ENCODE data around the gene HAUS1. TPM values are rescaled to one million over a fixed set of nuclear protein-coding genes. Genes with fewer than 3 reads are reported as not detected.
A peak's percentile ranks its signal among the peaks of the same experiment; 100 is the strongest.

The HAUS1 gene
- total RNA-seq, 1 donor from 2014 or later, result 23.5 TPM

DNA sequence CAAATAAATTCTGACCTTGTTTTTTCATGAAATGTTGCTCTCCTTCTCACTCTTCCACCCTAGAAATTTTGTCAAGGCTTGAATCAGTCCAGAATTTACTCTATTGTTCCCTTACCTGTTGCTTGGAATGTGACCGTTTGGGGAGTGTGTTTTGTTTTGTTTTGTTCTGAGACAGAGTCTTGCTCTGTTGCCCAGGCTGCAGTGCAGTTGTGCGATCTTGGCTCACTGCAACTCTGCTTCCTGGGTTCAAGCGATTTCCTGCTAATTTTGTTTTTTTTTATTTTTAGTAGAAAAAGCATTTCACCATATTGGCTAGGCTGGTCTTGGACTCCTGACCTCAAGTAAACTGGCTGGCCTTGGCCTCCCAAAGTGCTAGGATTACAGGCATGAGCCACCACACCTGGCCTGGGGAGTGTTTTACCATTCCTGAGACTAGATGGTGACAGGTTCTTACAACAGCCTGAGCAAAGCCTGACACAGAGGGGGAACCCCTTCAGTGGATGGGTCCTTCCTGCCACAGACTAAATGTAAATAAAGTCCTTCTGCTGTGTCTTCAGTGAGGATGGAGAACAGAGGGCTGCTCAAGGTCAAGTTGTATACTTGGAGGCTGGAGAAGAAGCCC, 52.0 kb downstream of the HAUS1 start:
- Mint-ChIP-seq H3K27me3 (ENCODE audit: low read depth, unreplicated experiment) (no peaks in the 10 kb centered on the region), H3K36me3 (ENCODE audit: low read depth, unreplicated experiment) (no peaks in the 10 kb centered on the region), H3K4me1 (ENCODE audit: low read depth, unreplicated experiment) (peaks cover 34% of the 10 kb centered on the region), H3K9me3 (ENCODE audit: unreplicated experiment) (no peaks in the 10 kb centered on the region), H3K4me3 (ENCODE audit: unreplicated experiment) (peak overlapping the region; percentile 21), H3K27ac (ENCODE audit: unreplicated experiment) (peak overlapping the region; percentile 89)
- no peak overlapping the region for H2AFZ ChIP-seq (ENCODE audit: low read depth, low read length)
- H3K9ac ChIP-seq (ENCODE audit: low read length), result peak overlapping the region; percentile 24
- H3K9me3 ChIP-seq (ENCODE audit: insufficient read depth, low read depth, low read length), result no peaks in the 10 kb centered on the region
- H3K79me2 ChIP-seq (ENCODE audit: insufficient read depth, low read length), result no peaks in the 10 kb centered on the region
- DNase-seq (ENCODE audit: low read depth) (no peak), FAIRE-seq (no peak)
- no peak for TF ChIP-seq EZH2 (IDR thresholded peaks at IDR 0.05; ENCODE audit: insufficient read depth, low read length)
- TF ChIP-seq CTCF (IDR thresholded peaks at IDR 0.05; ENCODE audit: insufficient read depth, low read depth, low read length), result no peak
- peak overlapping the region; percentile 62 for H3K4me2 ChIP-seq (ENCODE audit: low read length)
- peak overlapping the region; percentile 6 for H3K4me3 ChIP-seq (ENCODE audit: insufficient read depth, low read depth, low read length)
- peak overlapping the region; percentile 61 for H3K27ac ChIP-seq (ENCODE audit: low read depth, low read length)
- no peaks in the 10 kb centered on the region for H4K20me1 ChIP-seq (ENCODE audit: insufficient read depth, low read length)
- H3K36me3 ChIP-seq (ENCODE audit: insufficient read depth, low read length), result no peaks in the 10 kb centered on the region
- H3K4me1 ChIP-seq (ENCODE audit: insufficient read depth, low read length), result peaks cover 34% of the 10 kb centered on the region
- H3K27me3 ChIP-seq (ENCODE audit: insufficient read depth, low read length), result no peaks in the 10 kb centered on the region

- TF ChIP-seq EZH2 (IDR thresholded peaks at IDR 0.05; ENCODE audit: insufficient read depth, low read length) (no peak), CTCF (IDR thresholded peaks at IDR 0.05; ENCODE audit: insufficient read depth, low read depth, low read length) (no peak)
- H3K4me1 ChIP-seq (ENCODE audit: insufficient read depth, low read length), result peaks cover 33% of the 10 kb centered on the region
- no peak overlapping the region for H2AFZ ChIP-seq (ENCODE audit: low read depth, low read length)
- no peaks in the 10 kb centered on the region for H3K9me3 ChIP-seq (ENCODE audit: insufficient read depth, low read depth, low read length)
- H3K27ac ChIP-seq (ENCODE audit: low read depth, low read length), result no peak overlapping the region
- H3K9ac ChIP-seq (ENCODE audit: low read length), result no peak overlapping the region
- H3K27me3 ChIP-seq (ENCODE audit: insufficient read depth, low read length), result no peaks in the 10 kb centered on the region
- H3K36me3 ChIP-seq (ENCODE audit: insufficient read depth, low read length), result no peaks in the 10 kb centered on the region
- Mint-ChIP-seq H3K4me1 (ENCODE audit: low read depth, unreplicated experiment) (peaks cover 34% of the 10 kb centered on the region), H3K27me3 (ENCODE audit: low read depth, unreplicated experiment) (no peaks in the 10 kb centered on the region), H3K4me3 (ENCODE audit: unreplicated experiment) (no peak overlapping the region), H3K36me3 (ENCODE audit: low read depth, unreplicated experiment) (no peaks in the 10 kb centered on the region), H3K9me3 (ENCODE audit: unreplicated experiment) (no peaks in the 10 kb centered on the region), H3K27ac (ENCODE audit: unreplicated experiment) (peak overlapping the region; percentile 89)
- no peaks in the 10 kb centered on the region for H4K20me1 ChIP-seq (ENCODE audit: insufficient read depth, low read length)
- no peak overlapping the region for H3K4me2 ChIP-seq (ENCODE audit: low read length)
- FAIRE-seq, result no peak
- no peaks in the 10 kb centered on the region for H3K79me2 ChIP-seq (ENCODE audit: insufficient read depth, low read length)
- H3K4me3 ChIP-seq (ENCODE audit: insufficient read depth, low read depth, low read length), result no peak overlapping the region
- DNase-seq (ENCODE audit: low read depth), result no peak
Observed at GRCh38 chr18:46156843-46157242, 52.7 kb downstream of the HAUS1 start.

DNA sequence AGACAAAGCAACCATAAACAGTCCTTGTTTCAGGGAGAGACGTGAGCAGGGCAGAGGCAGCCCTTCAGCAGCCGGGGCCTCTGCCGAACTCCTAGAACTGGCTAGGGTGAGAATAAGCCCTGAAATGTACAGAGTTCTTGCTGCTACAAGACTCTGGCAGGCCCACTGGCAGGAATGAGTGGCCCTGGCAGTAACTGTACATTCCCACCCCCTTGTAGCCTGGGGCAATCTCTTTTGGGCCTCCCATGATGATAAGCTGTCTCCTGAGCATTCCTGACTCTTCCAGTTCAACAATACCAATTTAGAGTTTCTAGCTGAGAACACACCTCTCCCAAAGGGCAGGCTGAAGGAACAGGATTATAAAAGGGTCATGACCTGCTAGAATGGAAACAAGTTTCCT, 54.3 kb downstream of the HAUS1 start:
- Mint-ChIP-seq H3K27me3 (ENCODE audit: low read depth, unreplicated experiment) (no peaks in the 10 kb centered on the region), H3K36me3 (ENCODE audit: low read depth, unreplicated experiment) (no peaks in the 10 kb centered on the region), H3K9me3 (ENCODE audit: unreplicated experiment) (no peaks in the 10 kb centered on the region), H3K4me1 (ENCODE audit: low read depth, unreplicated experiment) (peaks cover 23% of the 10 kb centered on the region), H3K27ac (ENCODE audit: unreplicated experiment) (no peak overlapping the region), H3K4me3 (ENCODE audit: unreplicated experiment) (no peak overlapping the region)
- Histone ChIP-seq H3K36me3 (ENCODE audit: insufficient read depth, low read length) (no peaks in the 10 kb centered on the region), H3K27me3 (ENCODE audit: insufficient read depth, low read length) (no peaks in the 10 kb centered on the region), H3K4me2 (ENCODE audit: low read length) (no peak overlapping the region), H3K9ac (ENCODE audit: low read length) (no peak overlapping the region), H3K27ac (ENCODE audit: low read depth, low read length) (no peak overlapping the region), H2AFZ (ENCODE audit: low read depth, low read length) (no peak overlapping the region), H4K20me1 (ENCODE audit: insufficient read depth, low read length) (no peaks in the 10 kb centered on the region), H3K4me3 (ENCODE audit: insufficient read depth, low read depth, low read length) (no peak overlapping the region), H3K9me3 (ENCODE audit: insufficient read depth, low read depth, low read length) (no peaks in the 10 kb centered on the region), H3K4me1 (ENCODE audit: insufficient read depth, low read length) (peaks cover 16% of the 10 kb centered on the region), H3K79me2 (ENCODE audit: insufficient read depth, low read length) (no peaks in the 10 kb centered on the region)
- no peak for TF ChIP-seq CTCF (IDR thresholded peaks at IDR 0.05; ENCODE audit: insufficient read depth, low read depth, low read length)
- TF ChIP-seq EZH2 (IDR thresholded peaks at IDR 0.05; ENCODE audit: insufficient read depth, low read length), result no peak
- DNase-seq (ENCODE audit: low read depth), result no peak
- no peak for FAIRE-seq
